Right cardiac atrium (tissue), 5 donors: ENCODE data around the gene MARCHF11. TPM values are rescaled to one million over a fixed set of nuclear protein-coding genes. Genes with fewer than 3 reads are reported as not detected.
A peak's percentile ranks its signal among the peaks of the same experiment; 100 is the strongest.

Source experiments
- ATAC-seq, 2 donors: fragments of 200-7000 bp; cut with Tn5 transposase; one replicate each; pipeline versions ENCODE4 v1.8.0 to v1.9.1; 2020; ENCODE audit warnings: moderate library complexity in 2 of 2, mild to moderate bottlenecking in 1 of 2
- DNase-seq, 3 donors: peaks; one replicate each; pipeline ENCODE4 v3.0.0-alpha.2; 2020
- H3K27ac ChIP-seq: one replicate; pipeline ENCODE4 v1.5.1; 2013; ENCODE audit warnings: mild to moderate bottlenecking, low read length, control low read depth, moderate library complexity
- H3K27me3 ChIP-seq: one replicate; pipeline ENCODE4 v1.6.1; 2013; ENCODE audit not compliant: control insufficient read depth, insufficient read depth
- H3K4me1 ChIP-seq: one replicate; pipeline ENCODE4 v1.6.1; 2013; ENCODE audit warnings: low read length; ENCODE audit not compliant: control insufficient read depth, insufficient read depth
- H3K4me3 ChIP-seq: one replicate; pipeline ENCODE4 v1.5.1; 2013; ENCODE audit warnings: low read length, control low read depth
- H3K9me3 ChIP-seq: one replicate; pipeline ENCODE4 v1.6.1; 2013; ENCODE audit warnings: low read length; ENCODE audit not compliant: control insufficient read depth
- WGBS: extraction: QIAGEN DNeasy Blood & Tissue Kit; methylation state at CpG from one replicate; pipeline ENCODE4 v1.1.7; 2013; 5-methylcytosine and 5-hydroxymethylcytosine counted together
- intact Hi-C, 4 donors: fragments of 100-400 bp; cut with DNase I; formaldehyde crosslinking; loops; one replicate each; pipeline versions ENCODE4 v1.11.0 to v1.14.0; 2022 to 2023
- polyA plus RNA-seq: library from polyadenylated mRNA; stranded (reverse); fragments of 200-250 nt; gene quantifications from one replicate; pipeline ENCODE4 v1.2.3, GENCODE V29; 2013
- total RNA-seq, 4 donors: library from RNA; stranded (reverse); fragmentation: NEBNext Ultra II Directional; extraction: Animal tissue kit (Norgen Biotek cat#: 25700); gene quantifications; one replicate each; pipeline ENCODE4 v1.2.1, GENCODE V29; 2021
- donor health status: healthy with polysubstance abuse.
- donor health status: DM: no; HTN: yes; CAD: no.
- donor health status: DM: no; HTN: no; CAD: no.
- donor health status: DM: no; HTN: yes; CAD: no; lungs with severe emphysema.
- donor health status: DM: yes; HTN: yes; CAD: no.

The MARCHF11 gene
- total and polyA plus RNA-seq, 5 donors: 1.3 to 3.2 (median 2.7) TPM

GRCh38 chr5:16152601-16153568, 26.7 kb downstream of the MARCHF11 start:
- ATAC-seq (no peak), DNase-seq (no peak)
- 43% methylated on average over 3 of the region's 3 CpGs for WGBS
- Histone ChIP-seq H3K27ac (no peak overlapping the region), H3K4me3 (no peak overlapping the region), H3K4me1 (no peaks in the 10 kb centered on the region), H3K27me3 (no peaks in the 10 kb centered on the region), H3K9me3 (peaks cover 3% of the 10 kb centered on the region)
- intact Hi-C loops: loop anchor here in 1 of 4 donors (10.0 kb wide), 1 partner anchor 312 kb away; the partner anchor contains the start of gene ZNF622

GRCh38 chr5:16149621-16150020, 30.0 kb downstream of the MARCHF11 start:
- DNase-seq (no peak), ATAC-seq (no peak)
- H3K27ac ChIP-seq: no peak overlapping the region
- peaks cover 3% of the 10 kb centered on the region for H3K9me3 ChIP-seq
- intact Hi-C loops: loop anchor here in 1 of 4 donors (10.0 kb wide), 1 partner anchor 315 kb away; the partner anchor contains the start of gene ZNF622
- no peaks in the 10 kb centered on the region for H3K27me3 ChIP-seq
- WGBS: 89% methylated on average over 3 of the region's 3 CpGs
- H3K4me3 ChIP-seq: no peak overlapping the region
- H3K4me1 ChIP-seq: no peaks in the 10 kb centered on the region

- intact Hi-C loops: no loop called here
- Histone ChIP-seq H3K9me3 (peaks cover 3% of the 10 kb centered on the region), H3K4me1 (no peaks in the 10 kb centered on the region), H3K27ac (no peak overlapping the region), H3K27me3 (no peaks in the 10 kb centered on the region), H3K4me3 (no peak overlapping the region)
- WGBS: 59% methylated on average over 7 of the region's 7 CpGs
- DNase-seq (no peak), ATAC-seq (peak in 1 of 2 donors; percentile 44)
Measured at GRCh38 chr5:16147179-16147900, 32.3 kb downstream of the MARCHF11 start.

GRCh38 chr5:16144416-16144815, 35.2 kb downstream of the MARCHF11 start:
- no peaks in the 10 kb centered on the region for H3K4me1 ChIP-seq
- no peak overlapping the region for H3K27ac ChIP-seq

GRCh38 chr5:16143361-16144049, 36.1 kb downstream of the MARCHF11 start:
- ATAC-seq (peak; percentile 43 to 63), DNase-seq (no peak)
- Histone ChIP-seq H3K27me3 (no peaks in the 10 kb centered on the region), H3K27ac (peak overlapping the region; percentile 54), H3K4me1 (no peaks in the 10 kb centered on the region), H3K9me3 (peaks cover 2% of the 10 kb centered on the region), H3K4me3 (no peak overlapping the region)
- WGBS: 55% methylated on average over 5 of the region's 5 CpGs
- intact Hi-C loops: no loop called here

More at GRCh38 chr5:16144416-16144815, 35.2 kb downstream of the MARCHF11 start:
- Histone ChIP-seq H3K9me3 (peaks cover under 1% of the 10 kb centered on the region), H3K4me3 (no peak overlapping the region), H3K27me3 (no peaks in the 10 kb centered on the region)
- DNase-seq (no peak), ATAC-seq (no peak)
- intact Hi-C loops: no loop called here
- WGBS: 82% methylated on average over 4 of the region's 4 CpGs

GRCh38 chr5:16140944-16141343, 38.6 kb downstream of the MARCHF11 start:
- peak in 1 of 2 donors; percentile 20 for ATAC-seq
- 41% methylated on average over 4 of the region's 4 CpGs for WGBS
- Histone ChIP-seq H3K27me3 (no peaks in the 10 kb centered on the region), H3K4me3 (no peak overlapping the region), H3K4me1 (no peaks in the 10 kb centered on the region), H3K9me3 (peaks cover 8% of the 10 kb centered on the region), H3K27ac (peak overlapping the region; percentile 53)
- DNase-seq: no peak
- intact Hi-C loops: no loop called here

- ATAC-seq: no peak
- WGBS: 75% methylated on average over 3 of the region's 3 CpGs
- no peak overlapping the region for H3K27ac ChIP-seq
Measured at GRCh38 chr5:16140417-16140816, 39.2 kb downstream of the MARCHF11 start.

GRCh38 chr5:16137177-16137576, 42.4 kb downstream of the MARCHF11 start:
- ATAC-seq: no peak

More at GRCh38 chr5:16140417-16140816, 39.2 kb downstream of the MARCHF11 start:
- Histone ChIP-seq H3K4me1 (no peaks in the 10 kb centered on the region), H3K4me3 (no peak overlapping the region), H3K27me3 (no peaks in the 10 kb centered on the region), H3K9me3 (peaks cover 8% of the 10 kb centered on the region)
- intact Hi-C loops: no loop called here
- DNase-seq: no peak

GRCh38 chr5:16135506-16135905, 44.1 kb downstream of the MARCHF11 start:
- Histone ChIP-seq H3K4me1 (no peaks in the 10 kb centered on the region), H3K27me3 (no peaks in the 10 kb centered on the region), H3K9me3 (peaks cover 8% of the 10 kb centered on the region), H3K27ac (no peak overlapping the region), H3K4me3 (no peak overlapping the region)
- intact Hi-C loops: no loop called here
- WGBS: 74% methylated on average over 3 of the region's 3 CpGs
- ATAC-seq: no peak
- DNase-seq: no peak

More at GRCh38 chr5:16137177-16137576, 42.4 kb downstream of the MARCHF11 start:
- peaks cover 8% of the 10 kb centered on the region for H3K9me3 ChIP-seq
- no peaks in the 10 kb centered on the region for H3K4me1 ChIP-seq
- no peak overlapping the region for H3K27ac ChIP-seq
- H3K4me3 ChIP-seq: no peak overlapping the region
- intact Hi-C loops: no loop called here
- no peak for DNase-seq
- H3K27me3 ChIP-seq: no peaks in the 10 kb centered on the region

GRCh38 chr5:16135003-16135402, 44.6 kb downstream of the MARCHF11 start:
- Histone ChIP-seq H3K4me1 (no peaks in the 10 kb centered on the region), H3K9me3 (peaks cover 8% of the 10 kb centered on the region), H3K4me3 (no peak overlapping the region), H3K27ac (no peak overlapping the region), H3K27me3 (no peaks in the 10 kb centered on the region)
- no peak for DNase-seq
- intact Hi-C loops: no loop called here
- ATAC-seq: no peak
- WGBS: 63% methylated on average over 1 of the region's 1 CpG
